GM19239 (cell line): Measurements from ENCODE around the gene TAOK3.
"Not testable (repeated sequence)": the region's sequence is repeated elsewhere in the genome, so short reads cannot be mapped to it uniquely, and the experiment has no call there.

Experiments used
- DNase-seq: peaks from one replicate; pipeline ENCODE4 v3.0.0; 2011; ENCODE audit warnings: low spot score; ENCODE audit not compliant: insufficient read length
- FAIRE-seq: peaks from 2 replicates; lab custom pipeline; 2011; peaks lifted over from hg19 to GRCh38; lab: Jason Lieb, UNC

Gene TAOK3

GRCh38 chr12:118160536-118160935 is 212.2 kb downstream of the TAOK3 start:
- FAIRE-seq (no peak), DNase-seq (no peak)

GRCh38 chr12:118151755-118152154 is 221.0 kb downstream of the TAOK3 start:
- no peak for FAIRE-seq

GRCh38 chr12:118150625-118151024 is 222.1 kb downstream of the TAOK3 start:
- FAIRE-seq (no peak), DNase-seq (no peak)

More at GRCh38 chr12:118151755-118152154, 221.0 kb downstream of the TAOK3 start:
- DNase-seq, result no peak

GRCh38 chr12:118148287-118148686 is 224.4 kb downstream of the TAOK3 start:
- no peak for FAIRE-seq
- no peak for DNase-seq

- DNase-seq (no peak), FAIRE-seq (no peak)
Observed at GRCh38 chr12:118145798-118146156, 226.9 kb downstream of the TAOK3 start.

GRCh38 chr12:118145113-118145797 is 227.5 kb downstream of the TAOK3 start:
- FAIRE-seq (peak; percentile 28), DNase-seq (no peak)

GRCh38 chr12:118144499-118144898 is 228.2 kb downstream of the TAOK3 start:
- FAIRE-seq (no peak), DNase-seq (no peak)

- no peak for FAIRE-seq
- no peak for DNase-seq
Observed at GRCh38 chr12:118140825-118141224, 231.9 kb downstream of the TAOK3 start.

GRCh38 chr12:118137148-118137678 is 235.5 kb downstream of the TAOK3 start:
- DNase-seq, result no peak

GRCh38 chr12:118136559-118137003 is 236.1 kb downstream of the TAOK3 start:
- FAIRE-seq (peak; percentile 79), DNase-seq (no peak)

More at GRCh38 chr12:118137148-118137678, 235.5 kb downstream of the TAOK3 start:
- no peak for FAIRE-seq

- DNase-seq (peak; percentile 92), FAIRE-seq (peak; percentile 95)
Observed at GRCh38 chr12:118135788-118136558, 236.7 kb downstream of the TAOK3 start, which contains the start of gene PEBP1. Gene PEBP1 (plus strand): TSS chr12:118136124. CDS start chr12:118136210, 86 bp downstream.

GRCh38 chr12:118129436-118129835 is 243.3 kb downstream of the TAOK3 start:
- DNase-seq, FAIRE-seq: not testable (repeated sequence)

GRCh38 chr12:118127867-118128266 is 244.8 kb downstream of the TAOK3 start:
- no peak for FAIRE-seq

GRCh38 chr12:118126119-118126757 is 246.5 kb downstream of the TAOK3 start:
- DNase-seq (no peak), FAIRE-seq (no peak)

More at GRCh38 chr12:118127867-118128266, 244.8 kb downstream of the TAOK3 start:
- no peak for DNase-seq

GRCh38 chr12:118125743-118126118 is 247.0 kb downstream of the TAOK3 start:
- DNase-seq (no peak), FAIRE-seq (no peak)

- FAIRE-seq (no peak), DNase-seq (no peak)
Observed at GRCh38 chr12:118124333-118124874, 248.3 kb downstream of the TAOK3 start.

- DNase-seq, result no peak
- no peak for FAIRE-seq
Observed at GRCh38 chr12:118122264-118122663, 250.4 kb downstream of the TAOK3 start.

GRCh38 chr12:118120579-118121363 is 251.9 kb downstream of the TAOK3 start:
- FAIRE-seq (peak; percentile 63), DNase-seq (peak; percentile 76)

GRCh38 chr12:118119449-118119879 is 253.2 kb downstream of the TAOK3 start:
- FAIRE-seq, result no peak
- DNase-seq, result no peak
